ENCODE measurements around the gene GAA.

Gene GAA

GRCh38 chr17:80117491-80118401 is 16.4 kb downstream of the GAA start:
- no peak for DNase-seq (ENCODE audit: low read depth)

DNA sequence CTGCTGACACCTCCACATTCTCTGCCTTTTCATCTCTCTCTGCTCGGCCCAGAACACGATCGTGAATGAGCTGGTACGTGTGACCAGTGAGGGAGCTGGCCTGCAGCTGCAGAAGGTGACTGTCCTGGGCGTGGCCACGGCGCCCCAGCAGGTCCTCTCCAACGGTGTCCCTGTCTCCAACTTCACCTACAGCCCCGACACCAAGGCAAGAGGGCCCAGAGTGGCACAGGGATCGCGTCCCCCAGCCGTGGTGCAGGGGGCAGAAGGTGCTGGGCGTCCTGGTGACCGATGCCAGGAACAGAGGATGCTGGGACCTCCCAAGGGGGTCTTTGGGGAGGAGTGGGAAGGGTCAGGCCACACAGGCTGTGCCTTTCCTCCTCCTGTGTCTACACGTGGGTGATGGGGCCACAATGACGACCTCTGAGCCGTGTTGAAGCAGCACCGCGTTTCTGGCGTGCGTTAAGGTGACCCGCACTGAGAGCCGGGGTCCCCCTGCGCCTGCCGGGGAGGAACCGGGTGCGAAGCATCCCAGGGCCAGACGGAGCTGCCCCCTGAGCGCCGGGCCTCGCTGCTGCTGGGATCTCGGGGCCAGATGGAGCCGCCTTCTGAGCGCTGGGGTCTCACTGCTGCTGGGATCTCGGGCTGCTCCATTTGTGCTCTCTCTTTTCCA is 17.4 kb downstream of the GAA start:
- no peak for DNase-seq (ENCODE audit: low read depth)

GRCh38 chr17:80119271-80119791 is 17.9 kb downstream of the GAA start:
- no peak for DNase-seq (ENCODE audit: low read depth)

- no peak for DNase-seq (ENCODE audit: low read depth)
Observed at GRCh38 chr17:80119839-80120238, 18.5 kb downstream of the GAA start.

DNA sequence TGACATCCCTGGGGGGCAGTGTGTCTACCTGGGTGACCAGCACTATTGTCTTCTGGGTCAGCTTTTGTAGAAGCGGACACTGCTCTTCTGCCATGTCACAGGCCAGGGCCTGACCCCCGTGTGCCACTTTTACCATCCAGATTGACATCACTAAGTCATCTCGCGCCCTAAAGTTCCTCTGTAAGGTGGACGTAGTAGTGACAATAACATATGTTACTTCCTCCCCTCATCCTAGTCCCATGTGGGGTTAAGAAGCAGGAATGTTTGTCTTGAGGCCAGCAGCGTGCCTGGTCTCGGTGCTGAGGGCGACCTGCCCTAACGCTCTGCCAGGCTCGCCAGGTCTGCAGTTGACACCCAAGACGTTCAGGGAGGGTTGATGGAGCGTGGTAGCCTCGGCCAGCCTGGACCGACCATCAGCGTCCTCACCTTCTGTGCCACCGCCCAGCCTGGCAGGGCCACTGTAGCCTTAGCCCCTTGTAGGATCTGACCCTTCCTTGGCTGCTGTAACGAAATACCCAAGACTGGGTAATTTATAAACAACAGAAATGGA is 20.7 kb downstream of the GAA start:
- DNase-seq (ENCODE audit: low read depth), result no peak

- DNase-seq (ENCODE audit: low read depth), result no peak
Observed at GRCh38 chr17:80122926-80123505, 21.6 kb downstream of the GAA start.

GRCh38 chr17:80123791-80124190 is 22.4 kb downstream of the GAA start:
- DNase-seq (ENCODE audit: low read depth), result no peak

- DNase-seq (ENCODE audit: low read depth), result no peak
Observed at GRCh38 chr17:80124351-80124981, 23.1 kb downstream of the GAA start.

- no peak for DNase-seq (ENCODE audit: low read depth)
Observed at GRCh38 chr17:80125656-80126448, 24.5 kb downstream of the GAA start.

GRCh38 chr17:80126449-80126715 is 25.0 kb downstream of the GAA start:
- DNase-seq (ENCODE audit: low read depth), result no peak

GRCh38 chr17:80129006-80129565 is 27.7 kb downstream of the GAA start:
- DNase-seq (ENCODE audit: low read depth), result no peak

- no peak for DNase-seq (ENCODE audit: low read depth)
Observed at GRCh38 chr17:80130992-80131391, 29.6 kb downstream of the GAA start.

DNA sequence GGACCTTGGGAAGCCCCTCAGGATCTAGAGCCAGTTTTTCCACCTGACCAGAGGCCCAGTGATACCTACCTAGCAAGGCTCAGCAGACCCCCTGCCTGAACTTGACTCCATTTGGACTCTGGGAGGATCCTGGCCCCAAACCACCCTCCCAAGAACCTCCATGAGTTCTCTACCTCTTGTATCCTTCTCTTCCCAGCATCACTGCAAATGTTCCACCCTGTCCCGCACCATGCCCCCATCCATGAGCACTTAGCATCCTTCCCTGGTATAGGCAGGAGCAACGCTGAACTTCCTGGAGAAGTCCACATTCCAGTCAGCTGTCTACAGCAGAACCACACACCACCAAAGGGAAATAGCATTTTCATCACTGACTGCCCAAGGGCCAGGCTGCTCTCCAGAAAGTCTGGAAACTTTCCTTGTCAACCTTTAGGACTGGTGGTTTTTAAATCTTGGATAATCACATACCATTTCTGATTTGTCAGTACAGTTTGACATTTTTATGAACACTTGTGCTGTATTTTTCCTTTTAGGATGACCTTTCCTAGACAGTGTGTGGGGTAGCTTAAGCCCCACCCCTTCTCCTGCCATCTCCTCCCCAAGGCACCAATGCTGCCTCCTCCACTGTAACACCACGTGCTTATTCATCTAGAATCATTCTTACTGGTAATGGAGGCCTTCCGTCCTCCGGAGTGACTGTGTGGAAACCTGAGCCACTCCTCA is 31.7 kb downstream of the GAA start:
- DNase-seq (ENCODE audit: low read depth), result no peak

GRCh38 chr17:80133626-80133970 is 32.2 kb downstream of the GAA start:
- no peak for DNase-seq (ENCODE audit: low read depth)

DNA sequence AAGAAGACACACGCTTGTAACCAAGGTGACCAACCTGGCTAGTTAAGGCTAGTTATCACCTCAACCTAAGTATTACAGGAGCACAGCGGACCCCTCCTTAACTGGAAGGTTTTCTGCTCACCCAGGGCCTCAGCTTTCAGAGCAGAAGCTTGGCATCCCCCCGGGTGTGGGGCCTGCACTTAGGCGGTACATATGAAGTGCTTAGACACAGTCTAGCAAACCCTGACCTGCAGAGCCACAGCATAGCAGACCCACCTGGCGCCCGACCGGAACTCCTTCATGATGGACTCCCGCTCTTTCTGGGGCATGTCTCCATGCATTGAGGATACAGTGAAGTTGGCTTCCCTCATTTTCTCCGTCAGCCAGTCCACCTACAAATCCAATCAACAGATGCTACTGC is 35.8 kb downstream of the GAA start:
- DNase-seq (ENCODE audit: low read depth), result no peak

- DNase-seq (ENCODE audit: low read depth), result no peak
Observed at GRCh38 chr17:80138856-80139426, 37.6 kb downstream of the GAA start.

GRCh38 chr17:80141463-80142165 is 40.2 kb downstream of the GAA start:
- no peak for DNase-seq (ENCODE audit: low read depth)

- no peak for DNase-seq (ENCODE audit: low read depth)
Observed at GRCh38 chr17:80142929-80143328, 41.5 kb downstream of the GAA start.
